Prostate gland (tissue), 2 donors: ENCODE measurements around the gene FSIP1. TPM values are rescaled to one million over a fixed set of nuclear protein-coding genes. Genes with fewer than 3 reads are reported as not detected.

Experiments
- DNase-seq: peaks from one replicate; pipeline ENCODE4 v3.0.0-alpha.2; 2019; ENCODE audit warnings: low spot score
- H3K27ac ChIP-seq, 2 donors: fragments of 200-600 bp; sonication (generic); 2 replicates each; pipeline ENCODE4 v1.5.1; 2017 to 2019
- H3K27me3 ChIP-seq: fragments of 200-600 bp; sonication (generic); replicated peaks from 2 replicates; pipeline ENCODE4 v1.5.1; 2019; ENCODE audit not compliant: insufficient read depth
- H3K36me3 ChIP-seq, 2 donors: fragments of 200-600 bp; sonication (generic); 1 replicate in 1 of 2; 2 replicates in 1 of 2; pipeline versions ENCODE4 v1.5.1 to v1.8.1; 2017 to 2019
- H3K4me1 ChIP-seq: fragments of 200-600 bp; sonication (generic); replicated peaks from 2 replicates; pipeline ENCODE4 v1.5.1; 2019
- H3K4me3 ChIP-seq, 2 donors: fragments of 200-600 bp; sonication (generic); 2 replicates each; pipeline ENCODE4 v1.5.1; 2017 to 2019
- H3K9me3 ChIP-seq: fragments of 200-600 bp; sonication (generic); 2 replicates; pipeline ENCODE4 v1.5.1; 2017
- CTCF ChIP-seq, 4 experiments: fragments of 200-600 bp in 2 of 4; fragments of 450-650 bp in 2 of 4; sonication (generic) in 2 of 4; IDR thresholded peaks; 1 replicate in 3 of 4; 2 replicates in 1 of 4; pipeline ENCODE4 v1.5.1; 2016 to 2019; ENCODE audit warnings: antibody characterized with exemption in 4 of 4, mild to moderate bottlenecking in 2 of 4, moderate library complexity in 2 of 4
- POLR2A ChIP-seq: fragments of 450-650 bp; IDR thresholded peaks from one replicate; pipeline ENCODE4 v1.6.1; 2016; ENCODE audit warnings: antibody characterized with exemption, mild to moderate bottlenecking
- POLR2AphosphoS5 ChIP-seq: sonication (generic); formaldehyde crosslinking; IDR thresholded peaks from one replicate; pipeline ENCODE4 v1.6.1; 2017; ENCODE audit warnings: antibody characterized with exemption
- WGBS: methylation state at CpG from one replicate; pipeline ENCODE4 v1.1.5; 2018; 5-methylcytosine and 5-hydroxymethylcytosine counted together
- intact Hi-C: fragments of 100-400 bp; cut with DNase I; formaldehyde crosslinking; loops from one replicate; pipeline ENCODE4 v1.14.2; 2022
- total RNA-seq, 2 donors: library from RNA; depleted of rRNA; stranded (reverse); fragments of >200 nt; gene quantifications; one replicate each; pipeline ENCODE4 v1.1.0, GENCODE V29; 2016

Gene FSIP1
- total RNA-seq, 2 donors from 2014 or later = 1.6 to 2.3 TPM

GRCh38 chr15:39596358-39597051, 186.1 kb downstream of the FSIP1 start:
- no peaks in the 10 kb centered on the region for H3K27me3 ChIP-seq
- no peaks in the 10 kb centered on the region for H3K4me1 ChIP-seq
- intact Hi-C loops = no loop called here
- no peak for DNase-seq
- H3K27ac ChIP-seq = no peak overlapping the region
- TF ChIP-seq POLR2AphosphoS5 = no peak
- no peak for TF ChIP-seq CTCF (IDR thresholded peaks at IDR 0.05)
- TF ChIP-seq POLR2A = no peak
- no peak overlapping the region for H3K4me3 ChIP-seq
- 55% methylated on average over 5 of the region's 5 CpGs for WGBS
- H3K9me3 ChIP-seq = no peaks in the 10 kb centered on the region
- H3K36me3 ChIP-seq = no peaks in the 10 kb centered on the region

GRCh38 chr15:39595338-39596221, 187.1 kb downstream of the FSIP1 start:
- H3K9me3 ChIP-seq = no peaks in the 10 kb centered on the region
- intact Hi-C loops = no loop called here
- no peaks in the 10 kb centered on the region for H3K36me3 ChIP-seq
- TF ChIP-seq POLR2AphosphoS5 (no peak), POLR2A (no peak), CTCF (IDR thresholded peaks at IDR 0.05) (no peak)
- H3K27ac ChIP-seq = no peak overlapping the region
- 75% methylated on average over 8 of the region's 8 CpGs for WGBS
- no peak overlapping the region for H3K4me3 ChIP-seq
- no peaks in the 10 kb centered on the region for H3K4me1 ChIP-seq
- no peaks in the 10 kb centered on the region for H3K27me3 ChIP-seq
- DNase-seq = no peak

- Histone ChIP-seq H3K27ac (no peak overlapping the region), H3K4me3 (no peak overlapping the region)
- intact Hi-C loops = no loop called here
These were observed 187.9 kb downstream of the FSIP1 start for GRCh38 chr15:39594446-39595337.

More at GRCh38 chr15:39594446-39595337, 187.9 kb downstream of the FSIP1 start:
- TF ChIP-seq CTCF (IDR thresholded peaks at IDR 0.05) = no peak
- Histone ChIP-seq H3K4me1 (no peaks in the 10 kb centered on the region), H3K36me3 (no peaks in the 10 kb centered on the region), H3K9me3 (no peaks in the 10 kb centered on the region), H3K27me3 (no peaks in the 10 kb centered on the region)
- DNase-seq = no peak
- WGBS = 76% methylated on average over 5 of the region's 5 CpGs
